Neuronal stem cell (in vitro differentiated cells): ENCODE data around the gene TTLL10.
A peak's percentile ranks its signal among the peaks of the same experiment; 100 is the strongest.

ENCODE experiments used
- DNase-seq: peaks from one replicate; pipeline ENCODE4 v3.0.0-alpha.2; 2013; ENCODE audit warnings: low spot score
- H2AFZ ChIP-seq: one replicate; pipeline ENCODE4 v1.6.1; 2013; ENCODE audit warnings: mild to moderate bottlenecking, low read length, inconsistent platforms
- H2AK5ac ChIP-seq: 2 replicates; pipeline ENCODE4 v1.6.1; 2013; ENCODE audit warnings: low read depth, mild to moderate bottlenecking, inconsistent platforms, low read length, moderate library complexity, mixed read lengths
- H2BK120ac ChIP-seq: 2 replicates; pipeline ENCODE4 v1.6.1; 2013; ENCODE audit warnings: low read depth, mild to moderate bottlenecking, inconsistent platforms, low read length, moderate library complexity, mixed read lengths
- H2BK12ac ChIP-seq: one replicate; pipeline ENCODE4 v1.6.1; 2013; ENCODE audit warnings: low read length, inconsistent platforms
- H2BK15ac ChIP-seq: 2 replicates; pipeline ENCODE4 v1.6.1; 2013; ENCODE audit warnings: mild to moderate bottlenecking, low read length, inconsistent platforms, mixed read lengths
- H2BK5ac ChIP-seq: one replicate; pipeline ENCODE4 v1.6.1; 2013; ENCODE audit warnings: inconsistent platforms, mild to moderate bottlenecking, low read length, moderate library complexity
- H3K14ac ChIP-seq: one replicate; pipeline ENCODE4 v1.6.1; 2013; ENCODE audit warnings: low read length, inconsistent platforms
- H3K18ac ChIP-seq: 2 replicates; pipeline ENCODE4 v1.6.1; 2013; ENCODE audit warnings: low read length, inconsistent platforms
- H3K23ac ChIP-seq: 2 replicates; pipeline ENCODE4 v1.6.1; 2013; ENCODE audit warnings: low read depth, mild to moderate bottlenecking, mixed read lengths, low read length, inconsistent platforms; ENCODE audit not compliant: poor library complexity
- H3K27ac ChIP-seq: replicated peaks from 3 replicates; pipeline ENCODE4 v1.5.1; 2013; ENCODE audit warnings: low read length, inconsistent platforms
- H3K27me3 ChIP-seq, 3 experiments: 2 replicates each; pipeline ENCODE4 v1.6.1; 2013; ENCODE audit warnings: low read length in 3 of 3, mild to moderate bottlenecking in 2 of 3, inconsistent platforms in 1 of 3, low read depth in 1 of 3, mixed read lengths in 1 of 3, moderate library complexity in 1 of 3; ENCODE audit not compliant: control insufficient read depth in 3 of 3, insufficient read depth in 3 of 3
- H3K36me3 ChIP-seq, 2 donors: replicated peaks in 1 of 2; 2 replicates each; pipeline ENCODE4 v1.6.1; 2013; ENCODE audit warnings: low read length in 2 of 2; ENCODE audit not compliant: control insufficient read depth in 2 of 2, insufficient read depth in 2 of 2
- H3K4ac ChIP-seq: 2 replicates; pipeline ENCODE4 v1.6.1; 2013; ENCODE audit warnings: inconsistent platforms, mild to moderate bottlenecking, low read length, moderate library complexity
- H3K4me1 ChIP-seq, 2 donors: 1 replicate in 1 of 2; 2 replicates in 1 of 2; pipeline ENCODE4 v1.6.1; 2013; ENCODE audit warnings: low read length in 2 of 2, low read depth in 1 of 2; ENCODE audit not compliant: control insufficient read depth in 2 of 2, insufficient read depth in 1 of 2
- H3K4me2 ChIP-seq: one replicate; pipeline ENCODE4 v1.6.1; 2013; ENCODE audit warnings: mild to moderate bottlenecking, low read length, inconsistent platforms; ENCODE audit not compliant: insufficient read depth, poor library complexity, severe bottlenecking
- H3K4me3 ChIP-seq, 2 donors: 2 replicates each; pipeline ENCODE4 v1.5.1; 2013; ENCODE audit warnings: low read length in 2 of 2, mild to moderate bottlenecking in 2 of 2, inconsistent platforms in 1 of 2, moderate library complexity in 1 of 2
- H3K79me1 ChIP-seq: one replicate; pipeline ENCODE4 v1.6.1; 2013; ENCODE audit warnings: low read depth, mild to moderate bottlenecking, inconsistent platforms, low read length, moderate library complexity
- H3K9ac ChIP-seq: one replicate; pipeline ENCODE4 v1.6.1; 2013; ENCODE audit warnings: mild to moderate bottlenecking, low read depth, low read length, inconsistent platforms; ENCODE audit not compliant: poor library complexity
- H3K9me3 ChIP-seq, 2 donors: replicated peaks in 1 of 2; 2 replicates each; pipeline versions ENCODE3 to v1.6.1; 2013; ENCODE audit warnings: low read length in 2 of 2, mild to moderate bottlenecking in 2 of 2, inconsistent platforms in 1 of 2, low read depth in 1 of 2, mixed read lengths in 1 of 2, moderate library complexity in 1 of 2; ENCODE audit not compliant: control insufficient read depth in 2 of 2, insufficient read depth in 1 of 2
- H4K8ac ChIP-seq: one replicate; pipeline ENCODE4 v1.6.1; 2013; ENCODE audit warnings: low read depth, mild to moderate bottlenecking, inconsistent platforms, low read length, moderate library complexity
- H4K91ac ChIP-seq: one replicate; pipeline ENCODE4 v1.6.1; 2013; ENCODE audit warnings: low read length, low read depth, mild to moderate bottlenecking, inconsistent platforms; ENCODE audit not compliant: poor library complexity
- WGBS, 2 donors: extraction: QIAGEN DNeasy Blood & Tissue Kit; methylation state at CpG; one replicate each; pipeline ENCODE4 v1.1.7; 2013; ENCODE audit warnings: missing lambda C conversion rate in 2 of 2, mixed read lengths in 1 of 2; ENCODE audit not compliant: insufficient read length in 2 of 2, insufficient replicate concordance in 1 of 2; ENCODE audit errors: extremely low coverage in 2 of 2; 5-methylcytosine and 5-hydroxymethylcytosine counted together

The TTLL10 gene

GRCh38 chr1:1233567-1233892 lies 59.9 kb downstream of the TTLL10 start:
- Histone ChIP-seq H4K8ac (no peak overlapping the region), H3K4ac (no peak overlapping the region), H2AFZ (no peak overlapping the region), H3K18ac (no peak overlapping the region), H3K14ac (no peak overlapping the region), H3K4me1 (peaks cover 14 to 30% of the 10 kb centered on the region in 2 donors), H3K9me3 (peaks cover 0 to 12% of the 10 kb centered on the region in 2 donors), H3K9ac (no peak overlapping the region), H3K27ac (no peak overlapping the region), H2BK15ac (no peak overlapping the region), H3K4me2 (no peak overlapping the region), H2BK120ac (no peak overlapping the region), H3K27me3 (no peaks in the 10 kb centered on the region), H2AK5ac (peak overlapping the region; percentile 100), H3K23ac (no peak overlapping the region), H3K79me1 (peaks cover 13% of the 10 kb centered on the region), H4K91ac (no peak overlapping the region), H3K4me3 (no peak overlapping the region), H2BK12ac (no peak overlapping the region), H3K36me3 (peaks cover 14 to 37% of the 10 kb centered on the region in 2 donors), H2BK5ac (no peak overlapping the region)
- DNase-seq, result no peak
- WGBS, 2 donors, result no CpG with 5 or more reads among the region's 15 CpGs

GRCh38 chr1:1234180-1234808 lies 60.6 kb downstream of the TTLL10 start:
- no peak for DNase-seq
- Histone ChIP-seq H2BK120ac (no peak overlapping the region), H2AFZ (no peak overlapping the region), H3K18ac (no peak overlapping the region), H2BK5ac (no peak overlapping the region), H4K91ac (no peak overlapping the region), H3K27me3 (no peaks in the 10 kb centered on the region), H3K9ac (no peak overlapping the region), H3K4me1 (peaks cover 14 to 35% of the 10 kb centered on the region in 2 donors), H3K79me1 (peaks cover 12% of the 10 kb centered on the region), H3K4ac (no peak overlapping the region), H3K14ac (no peak overlapping the region), H2AK5ac (no peak overlapping the region), H4K8ac (no peak overlapping the region), H3K4me3 (no peak overlapping the region), H3K23ac (peak overlapping the region; percentile 8), H3K27ac (no peak overlapping the region), H3K9me3 (peaks cover 0 to 12% of the 10 kb centered on the region in 2 donors), H3K4me2 (no peak overlapping the region), H2BK15ac (no peak overlapping the region), H2BK12ac (no peak overlapping the region), H3K36me3 (peaks cover 12 to 32% of the 10 kb centered on the region in 2 donors)
- WGBS, 2 donors, result no CpG with 5 or more reads among the region's 28 CpGs

DNA sequence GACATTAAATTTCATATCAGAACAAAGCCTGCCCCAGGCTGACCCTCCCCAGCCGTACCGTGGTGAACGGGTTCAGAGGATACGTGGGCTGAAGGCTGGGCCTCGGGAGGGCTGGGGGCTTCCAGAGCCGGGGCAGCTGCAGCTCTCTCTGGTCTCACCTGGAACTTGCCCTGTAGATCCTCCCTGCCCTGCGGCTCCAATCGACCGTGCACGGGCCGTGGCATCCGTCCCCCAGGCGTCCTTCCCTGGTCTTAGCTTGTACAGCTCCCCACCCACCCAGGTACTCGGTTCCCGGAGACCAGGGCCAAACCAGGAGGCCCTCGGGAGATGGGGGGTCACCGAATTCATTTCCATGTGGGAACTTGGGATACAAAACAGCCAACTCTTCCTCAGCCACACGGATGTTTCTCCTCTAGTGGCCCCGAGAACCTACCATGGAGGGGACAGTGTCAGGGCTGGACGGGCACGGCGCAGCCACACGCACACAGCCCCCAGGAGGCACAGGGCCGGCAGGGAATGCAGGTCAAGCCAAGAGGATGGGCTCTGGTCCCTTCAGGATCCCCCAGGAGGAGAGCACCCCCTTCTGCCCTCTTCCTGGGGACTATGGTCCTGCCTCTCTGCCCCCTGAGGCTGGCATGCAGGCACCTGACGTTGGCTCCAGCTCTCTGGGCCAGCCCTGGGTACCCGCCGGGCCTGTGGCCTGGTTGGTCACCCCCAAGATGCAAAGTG lies 61.5 kb downstream of the TTLL10 start:
- Histone ChIP-seq H4K8ac (no peak overlapping the region), H3K23ac (peak overlapping the region; percentile 34), H2BK120ac (no peak overlapping the region), H2BK12ac (no peak overlapping the region), H3K9me3 (peaks cover 0 to 12% of the 10 kb centered on the region in 2 donors), H3K4ac (no peak overlapping the region), H3K36me3 (peaks cover 12 to 23% of the 10 kb centered on the region in 2 donors), H2BK5ac (peak overlapping the region; percentile 19), H2AK5ac (no peak overlapping the region), H3K9ac (no peak overlapping the region), H4K91ac (no peak overlapping the region), H2BK15ac (no peak overlapping the region), H3K4me3 (no peak overlapping the region), H3K4me2 (no peak overlapping the region), H3K14ac (peak overlapping the region; percentile 63), H2AFZ (no peak overlapping the region), H3K18ac (no peak overlapping the region), H3K27ac (no peak overlapping the region), H3K79me1 (peaks cover 12% of the 10 kb centered on the region), H3K4me1 (peaks cover 20 to 44% of the 10 kb centered on the region in 2 donors), H3K27me3 (no peaks in the 10 kb centered on the region)
- DNase-seq, result no peak
- WGBS, 2 donors, result no CpG with 5 or more reads among the region's 27 CpGs

DNA sequence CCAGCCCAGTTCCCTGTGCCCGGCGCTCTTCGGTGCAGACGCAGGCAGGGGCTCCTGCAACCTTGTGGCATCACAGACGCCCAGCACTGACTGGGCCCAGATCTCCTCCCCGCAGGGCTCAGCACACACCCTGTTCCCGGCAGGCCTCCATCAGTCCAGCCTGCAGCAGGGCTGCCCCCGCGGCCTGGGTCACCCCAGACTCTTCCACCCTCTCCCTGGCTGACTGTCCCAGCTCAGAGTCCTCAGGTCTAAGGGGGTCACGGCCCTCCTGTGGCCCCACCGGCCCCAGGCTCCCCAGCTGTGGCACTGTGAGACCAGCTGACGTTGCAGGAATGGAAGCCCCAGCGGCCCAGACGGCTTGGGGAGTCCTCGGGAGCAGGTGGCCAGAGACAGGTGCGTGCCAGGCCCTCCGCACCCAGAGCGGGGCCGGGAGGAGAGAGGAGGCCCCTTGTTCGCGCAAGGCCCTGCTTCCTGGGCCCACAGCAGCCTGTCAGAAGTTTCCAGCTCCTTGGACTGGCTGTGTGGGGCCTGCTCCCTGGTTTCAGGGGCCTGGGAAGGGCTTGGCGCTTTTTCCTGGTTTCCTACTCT lies 62.6 kb downstream of the TTLL10 start:
- Histone ChIP-seq H3K27ac (no peak overlapping the region), H3K36me3 (peaks cover 12 to 22% of the 10 kb centered on the region in 2 donors)

More for the DNA sequence above, 62.6 kb downstream of the TTLL10 start:
- H2BK12ac ChIP-seq, result no peak overlapping the region
- no peak overlapping the region for H3K9ac ChIP-seq
- peak overlapping the region; percentile 48 for H3K18ac ChIP-seq
- H3K4me3 ChIP-seq, result no peak overlapping the region
- H4K8ac ChIP-seq, result no peak overlapping the region
- no peak overlapping the region for H2AFZ ChIP-seq
- H2BK15ac ChIP-seq, result no peak overlapping the region
- peaks cover 0 to 12% of the 10 kb centered on the region in 2 donors for H3K9me3 ChIP-seq
- no peak overlapping the region for H2BK120ac ChIP-seq
- H3K79me1 ChIP-seq, result peaks cover 12% of the 10 kb centered on the region
- peaks cover 17 to 41% of the 10 kb centered on the region in 2 donors for H3K4me1 ChIP-seq
- no peak overlapping the region for H3K4me2 ChIP-seq
- H3K14ac ChIP-seq, result peak overlapping the region; percentile 8
- peak overlapping the region; percentile 87 for H3K23ac ChIP-seq
- H2AK5ac ChIP-seq, result peak overlapping the region; percentile 46
- H3K4ac ChIP-seq, result no peak overlapping the region
- H4K91ac ChIP-seq, result no peak overlapping the region
- DNase-seq, result no peak
- H3K27me3 ChIP-seq, result peaks cover 0 to 4% (median 0%) of the 10 kb centered on the region in 3 experiments
- no CpG with 5 or more reads among the region's 22 CpGs for WGBS, 2 donors
- H2BK5ac ChIP-seq, result no peak overlapping the region
